Left ventricle myocardium inferior (tissue), 1 donor: ENCODE results near the gene EEFSEC. TPM values are rescaled to one million over a fixed set of nuclear protein-coding genes. Genes with fewer than 3 reads are reported as not detected.

Experiments
- DNase-seq: peaks from one replicate; pipeline ENCODE4 v3.0.0-alpha.2; 2020
- H3K27ac ChIP-seq: fragments of 200-600 bp; replicated peaks from 2 replicates; pipeline ENCODE4 v1.8.0; 2021
- H3K27me3 ChIP-seq: fragments of 200-600 bp; 2 replicates; pipeline ENCODE4 v1.8.0; 2021; ENCODE audit warnings: low read depth
- H3K36me3 ChIP-seq: fragments of 200-600 bp; 2 replicates; pipeline ENCODE4 v1.8.0; 2021
- H3K4me1 ChIP-seq: fragments of 200-600 bp; 2 replicates; pipeline ENCODE4 v1.8.0; 2021
- H3K4me3 ChIP-seq: fragments of 200-600 bp; 2 replicates; pipeline ENCODE4 v1.8.0; 2021; ENCODE audit warnings: mild to moderate bottlenecking, moderate library complexity
- H3K9me3 ChIP-seq: fragments of 200-600 bp; replicated peaks from 2 replicates; pipeline ENCODE4 v1.8.0; 2021
- CTCF ChIP-seq: fragments of 200-600 bp; IDR thresholded peaks from 2 replicates; pipeline ENCODE4 v1.8.0; 2021; ENCODE audit warnings: antibody characterized with exemption, mild to moderate bottlenecking, borderline replicate concordance
- intact Hi-C: fragments of 100-400 bp; cut with micrococcal nuclease; formaldehyde crosslinking; loops from one replicate; pipeline ENCODE4 v1.11.0; 2022
- total RNA-seq: library from RNA; stranded (reverse); fragmentation: NEBNext Ultra II Directional; extraction: Animal tissue kit (Norgen Biotek cat#: 25700); gene quantifications from one replicate; pipeline ENCODE4 v1.2.1, GENCODE V29; 2021
- donor health status: DM: no; HTN: yes; CAD: no; lungs with severe emphysema.

Gene EEFSEC
- total RNA-seq, 1 donor from 2014 or later: 23.7 TPM

- intact Hi-C loops: no loop called here
These were observed 249.7 kb downstream of the EEFSEC start for GRCh38 chr3:128402998-128403397.

GRCh38 chr3:128404276-128405068 is 251.2 kb downstream of the EEFSEC start:
- no peak for TF ChIP-seq CTCF
- Histone ChIP-seq H3K4me3 (no peak overlapping the region), H3K27ac (no peak overlapping the region), H3K4me1 (peaks cover 36% of the 10 kb centered on the region), H3K9me3 (no peaks in the 10 kb centered on the region), H3K27me3 (no peaks in the 10 kb centered on the region), H3K36me3 (no peaks in the 10 kb centered on the region)
- intact Hi-C loops: no loop called here
- DNase-seq: no peak

More at GRCh38 chr3:128402998-128403397, 249.7 kb downstream of the EEFSEC start:
- TF ChIP-seq CTCF: no peak
- no peak for DNase-seq
- no peaks in the 10 kb centered on the region for H3K9me3 ChIP-seq
- no peaks in the 10 kb centered on the region for H3K36me3 ChIP-seq
- no peak overlapping the region for H3K4me3 ChIP-seq
- H3K27ac ChIP-seq: no peak overlapping the region
- H3K4me1 ChIP-seq: peaks cover 33% of the 10 kb centered on the region
- H3K27me3 ChIP-seq: no peaks in the 10 kb centered on the region

- Histone ChIP-seq H3K4me1 (peaks cover 41% of the 10 kb centered on the region), H3K27me3 (no peaks in the 10 kb centered on the region), H3K9me3 (no peaks in the 10 kb centered on the region), H3K4me3 (no peak overlapping the region), H3K36me3 (no peaks in the 10 kb centered on the region), H3K27ac (no peak overlapping the region)
- TF ChIP-seq CTCF: no peak
- intact Hi-C loops: no loop called here
- no peak for DNase-seq
These were observed 252.4 kb downstream of the EEFSEC start for GRCh38 chr3:128405554-128406277.

- Histone ChIP-seq H3K27ac (no peak overlapping the region), H3K4me3 (no peak overlapping the region), H3K27me3 (no peaks in the 10 kb centered on the region), H3K36me3 (no peaks in the 10 kb centered on the region), H3K4me1 (peaks cover 34% of the 10 kb centered on the region), H3K9me3 (no peaks in the 10 kb centered on the region)
- intact Hi-C loops: no loop called here
- DNase-seq: no peak
- TF ChIP-seq CTCF: no peak
These were observed 254.0 kb downstream of the EEFSEC start for GRCh38 chr3:128407247-128407646.

- no peak for DNase-seq
- H3K36me3 ChIP-seq: no peaks in the 10 kb centered on the region
- no peak overlapping the region for H3K27ac ChIP-seq
- no peak overlapping the region for H3K4me3 ChIP-seq
- H3K4me1 ChIP-seq: peaks cover 27% of the 10 kb centered on the region
- no peaks in the 10 kb centered on the region for H3K9me3 ChIP-seq
- intact Hi-C loops: no loop called here
- H3K27me3 ChIP-seq: no peaks in the 10 kb centered on the region
- TF ChIP-seq CTCF: no peak
These were observed 254.9 kb downstream of the EEFSEC start for GRCh38 chr3:128408012-128408692.
